Left renal pelvis (tissue), 4 donors: Measurements from ENCODE around the gene LDLR. TPM values are rescaled to one million over a fixed set of nuclear protein-coding genes. Genes with fewer than 3 reads are reported as not detected.
A peak's percentile ranks its signal among the peaks of the same experiment; 100 is the strongest.
"Not testable (repeated sequence)": the region's sequence is repeated elsewhere in the genome, so short reads cannot be mapped to it uniquely, and the experiment has no call there.

ENCODE experiments used
- DNase-seq, 4 donors: peaks; one replicate each; pipeline ENCODE4 v3.0.0-alpha.2; 2013; ENCODE audit warnings: low read depth in 4 of 4, low spot score in 3 of 4
- polyA plus RNA-seq, 4 donors: library from polyadenylated mRNA; unstranded; fragments of 120-200 nt; gene quantifications; one replicate each; pipeline ENCODE4 v1.2.1, GENCODE V29; 2013; ENCODE audit not compliant: insufficient read length in 4 of 4

The LDLR gene
- polyA plus RNA-seq, 4 donors, result 17.9 to 26.9 (median 25.0) TPM

DNA sequence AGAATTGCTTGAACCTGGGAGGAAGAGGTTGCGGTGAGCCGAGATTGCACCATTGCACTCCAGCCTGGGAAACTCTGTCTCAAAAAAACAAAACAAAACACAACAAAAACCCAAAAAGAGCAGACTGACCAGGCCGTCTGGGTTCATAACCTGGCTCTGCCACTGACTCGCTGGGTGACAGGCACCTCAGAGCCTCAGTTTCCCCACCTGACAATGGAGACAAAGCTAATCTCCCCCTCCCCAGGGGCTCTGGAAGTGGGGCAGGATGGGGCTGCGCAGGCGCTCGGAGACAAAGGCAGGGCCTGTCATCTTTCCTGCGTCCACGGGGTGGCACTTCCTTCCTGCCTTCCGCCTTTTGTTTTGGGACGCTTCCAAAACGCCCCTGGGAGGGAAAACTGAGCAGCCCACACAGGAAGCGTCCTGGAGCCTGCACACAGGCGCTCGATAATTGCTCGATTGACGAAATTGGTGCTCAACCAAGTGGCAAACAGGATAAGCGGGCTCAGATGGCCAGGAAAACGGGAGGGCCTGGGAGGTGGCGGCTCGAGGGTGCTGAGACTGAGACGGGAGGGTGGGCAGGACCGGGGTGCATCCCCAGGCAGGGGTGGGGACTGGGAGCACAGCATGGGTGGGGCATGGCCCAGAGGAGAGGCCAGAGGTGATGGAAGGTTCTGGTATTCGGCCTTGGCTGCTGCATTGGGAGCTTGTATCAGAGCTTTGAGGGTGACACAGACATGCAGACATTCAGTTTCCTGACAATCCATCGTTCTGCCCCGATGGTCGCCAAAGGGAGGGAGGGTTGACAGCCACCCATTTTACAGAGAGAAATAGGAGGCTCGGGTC, 48.5 kb downstream of the LDLR start:
- peak in 2 of 4 donors; percentile 78 to 80 for DNase-seq

DNA sequence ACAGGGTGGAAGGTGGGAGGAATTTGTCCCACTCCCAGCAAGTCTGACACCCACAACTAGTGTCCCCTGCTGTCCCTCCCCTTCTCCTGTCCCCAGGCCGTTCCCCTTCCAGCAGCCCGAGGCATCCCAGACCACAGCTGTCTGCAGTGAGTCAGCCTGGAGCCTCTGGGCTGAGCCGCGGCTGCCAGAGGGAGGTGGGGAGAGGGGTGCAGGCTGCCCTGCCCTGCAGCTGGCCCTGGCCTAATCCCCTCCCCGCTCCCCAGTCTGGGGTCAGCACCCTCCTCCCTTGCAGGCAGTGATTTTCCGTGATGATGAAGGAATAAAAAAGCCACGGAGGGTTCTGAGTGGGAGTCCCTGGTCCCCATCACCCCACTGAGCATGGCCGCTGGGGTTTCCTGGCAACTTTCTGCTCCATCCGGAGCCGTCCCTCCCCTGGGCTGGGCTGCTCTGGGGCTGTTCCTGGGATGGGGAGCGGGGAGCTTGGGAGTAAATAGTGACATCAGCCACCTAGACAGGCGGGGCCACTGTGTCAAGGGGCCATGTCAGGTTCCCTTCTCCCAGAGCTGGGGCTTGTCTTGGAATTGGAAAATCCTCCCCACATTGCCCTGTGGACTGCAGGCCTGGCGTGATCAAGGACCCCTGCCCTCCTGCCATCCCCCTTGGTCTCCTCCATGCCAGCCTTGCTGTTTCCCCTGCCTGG, 49.5 kb downstream of the LDLR start:
- DNase-seq, result no peak

DNA sequence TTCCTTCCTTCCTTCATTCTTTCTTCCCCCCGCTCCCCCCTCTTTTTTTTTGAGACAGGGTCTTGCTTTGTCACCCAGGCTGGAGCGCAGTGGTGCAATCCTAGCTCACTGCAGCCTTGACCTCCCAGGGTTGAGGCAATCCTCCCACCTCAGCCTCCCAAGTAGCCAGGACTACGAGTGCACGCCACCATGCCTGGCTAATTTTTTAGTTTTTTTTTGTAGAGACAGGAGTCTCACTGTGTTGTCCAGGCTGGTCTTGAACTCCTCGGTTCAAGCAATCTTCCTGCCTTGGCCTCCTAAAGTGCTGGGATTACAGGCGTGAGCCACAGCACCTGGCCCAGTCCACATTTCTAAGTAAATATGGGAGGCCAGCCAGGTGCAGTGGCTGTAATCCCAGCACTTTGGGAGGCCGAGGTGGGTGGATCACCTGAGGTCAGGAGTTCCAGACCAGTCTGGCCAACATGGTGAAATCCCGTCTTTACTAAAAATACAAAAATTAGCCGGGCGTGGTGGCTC, 50.8 kb downstream of the LDLR start:
- DNase-seq, result not testable (repeated sequence)

- DNase-seq, result no peak
Measured at GRCh38 chr19:11140896-11141295, 51.6 kb downstream of the LDLR start.

GRCh38 chr19:11141937-11142527, 52.8 kb downstream of the LDLR start:
- no peak for DNase-seq

DNA sequence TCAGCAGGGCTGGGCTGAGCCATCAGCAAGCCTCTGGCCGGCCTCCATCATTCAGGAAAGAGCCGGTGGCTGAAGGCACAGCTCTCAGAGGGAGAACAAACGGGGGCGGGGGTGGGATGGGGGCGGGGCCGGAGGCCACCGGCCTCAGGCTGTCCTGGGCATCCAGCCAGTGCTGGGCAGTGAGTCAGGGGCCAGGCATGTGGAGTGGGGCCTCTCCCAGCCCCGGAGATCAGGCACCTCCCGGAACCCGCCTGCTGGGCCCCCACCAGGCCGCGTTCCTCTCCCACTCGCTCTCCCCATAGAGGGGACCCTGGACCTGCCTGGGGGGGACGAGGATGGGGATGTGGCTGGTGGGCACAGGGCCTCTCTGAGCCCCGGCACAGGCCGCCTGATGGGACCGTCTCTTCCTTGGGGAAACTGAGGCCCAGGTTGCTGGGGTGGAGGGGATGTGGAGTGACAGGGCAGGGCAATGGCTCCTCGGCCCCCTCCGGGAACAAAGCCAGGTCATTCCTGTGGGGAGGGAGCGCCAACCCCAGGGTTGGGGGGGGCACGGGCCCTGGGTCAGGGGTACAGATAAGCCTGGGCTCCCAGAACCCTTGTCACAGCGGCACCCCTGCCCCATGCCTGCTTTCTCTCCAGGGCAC, 53.4 kb downstream of the LDLR start:
- peak in 1 of 4 donors; percentile 71 for DNase-seq

- DNase-seq, result no peak
Measured at GRCh38 chr19:11145536-11145924, 56.3 kb downstream of the LDLR start.

- DNase-seq, result no peak
Measured at GRCh38 chr19:11148001-11148400, 58.7 kb downstream of the LDLR start.

DNA sequence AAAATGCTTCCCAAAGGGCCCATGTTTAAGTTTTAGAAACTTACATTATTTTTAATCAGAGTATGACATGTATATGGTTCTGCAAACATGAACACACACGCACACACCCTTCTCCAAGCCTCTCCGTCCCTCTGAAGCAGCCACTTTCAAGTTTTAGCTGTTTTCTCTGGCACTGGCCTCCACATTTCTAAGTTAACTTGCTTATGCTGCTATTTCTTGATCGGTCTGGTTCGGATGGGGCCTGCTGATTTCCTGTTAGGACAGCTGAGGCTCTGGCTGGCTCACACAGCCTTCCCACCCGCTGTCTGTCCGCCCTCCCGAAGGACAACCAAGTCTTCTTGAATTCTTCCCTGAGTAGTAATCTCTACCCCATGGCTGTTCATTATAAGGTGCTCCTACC, 61.9 kb downstream of the LDLR start:
- no peak for DNase-seq

DNA sequence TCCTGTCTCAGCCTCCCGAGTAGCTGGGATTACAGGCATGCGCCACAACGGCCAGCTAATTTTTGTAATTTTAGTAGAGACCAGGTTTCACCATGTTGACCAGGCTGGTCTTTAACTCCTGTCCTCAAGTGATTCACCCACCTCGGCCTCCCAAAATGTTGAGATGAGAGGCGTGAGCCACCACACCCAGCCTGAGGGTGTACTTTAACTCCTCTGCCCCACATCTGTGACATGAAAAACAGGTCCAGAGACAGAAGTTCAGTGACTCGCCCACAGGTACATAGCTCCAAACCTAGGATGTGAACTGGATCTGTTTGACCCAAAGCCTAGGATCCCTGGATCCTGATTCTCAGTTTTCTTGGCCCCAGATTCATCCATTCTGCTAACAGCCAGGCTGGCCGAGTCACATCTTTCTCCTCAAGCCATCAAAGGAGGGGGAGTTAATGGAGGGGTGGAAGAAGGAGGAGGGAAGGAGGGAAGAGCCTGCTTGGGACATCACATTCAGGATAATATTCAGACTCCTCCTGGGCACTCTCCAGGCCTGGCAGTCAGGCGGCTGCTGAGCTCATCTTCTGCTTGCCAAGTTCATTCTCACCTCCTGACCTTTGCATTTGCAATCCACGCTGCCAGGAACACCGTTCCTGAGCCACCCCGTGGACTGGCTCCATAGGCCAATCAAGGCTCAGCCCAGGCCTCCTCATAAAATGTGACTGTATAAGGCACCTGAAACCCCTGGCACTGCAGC, 63.2 kb downstream of the LDLR start:
- DNase-seq, result no peak

GRCh38 chr19:11154683-11155047, 65.4 kb downstream of the LDLR start:
- no peak for DNase-seq

GRCh38 chr19:11155373-11156120, 66.3 kb downstream of the LDLR start, which contains the start of gene SPC24:
Gene SPC24 (minus strand): TSS chr19:11155782. CDS start chr19:11155776, 6 bp downstream.
- DNase-seq, result peak; percentile 91 to 97 (median 94)

GRCh38 chr19:11159598-11160439, 70.6 kb downstream of the LDLR start:
- DNase-seq, result no peak

GRCh38 chr19:11160440-11160768, 71.1 kb downstream of the LDLR start:
- not testable (repeated sequence) for DNase-seq

DNA sequence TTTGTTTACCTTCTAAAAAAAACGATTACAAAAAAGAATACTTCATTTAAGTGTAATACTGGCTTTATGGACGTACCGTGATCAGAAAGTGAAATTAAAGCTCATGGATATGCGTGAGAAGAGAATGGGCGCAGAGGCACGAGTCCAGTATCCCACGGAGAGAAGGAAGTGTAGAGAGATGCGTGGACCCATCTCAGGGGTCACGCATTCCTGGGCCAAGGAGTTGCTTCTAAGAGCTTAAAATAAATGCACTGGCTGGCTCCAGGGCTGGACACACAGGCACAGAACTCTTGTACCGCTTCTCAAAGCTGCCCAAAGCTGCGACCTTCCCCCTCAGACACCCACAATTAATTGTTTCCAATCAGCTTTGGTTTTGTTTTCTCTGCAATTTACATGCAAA, 75.0 kb downstream of the LDLR start:
- no peak for DNase-seq

GRCh38 chr19:11164879-11165406, 75.7 kb downstream of the LDLR start:
- DNase-seq, result peak in 2 of 4 donors; percentile 38 to 58

DNA sequence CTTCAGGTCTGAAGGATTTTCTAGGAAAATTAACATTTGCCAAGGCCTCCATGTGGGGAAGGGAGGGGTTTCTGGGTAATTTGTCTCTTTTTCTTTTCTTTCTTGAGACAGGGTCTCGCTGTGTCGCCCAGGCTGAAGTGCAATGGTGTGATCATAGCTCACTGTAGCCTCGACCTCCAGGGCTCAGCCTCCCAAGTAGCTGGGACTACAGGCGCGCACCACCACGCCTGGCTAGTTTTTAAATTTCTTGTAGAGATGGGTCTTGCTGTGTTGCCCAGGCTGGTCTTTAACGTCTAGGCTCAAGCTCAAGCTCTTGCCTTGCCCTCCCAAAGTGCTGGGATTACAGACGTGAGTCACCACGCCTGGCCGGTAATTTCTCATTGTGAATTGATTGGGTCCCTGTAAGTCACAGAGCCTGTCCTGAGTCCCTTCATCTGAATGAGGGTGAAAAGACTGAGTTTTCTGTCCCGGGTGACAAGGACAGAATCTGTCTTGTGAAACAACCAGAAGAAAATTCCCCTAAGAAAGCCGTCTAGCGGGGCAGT, 76.3 kb downstream of the LDLR start:
- no peak for DNase-seq
